Mucosa of stomach (tissue), 1 donor: Measurements from ENCODE around the gene MMP11.

Source experiments
- H3K27me3 ChIP-seq: one replicate; pipeline ENCODE4 v1.7.0; 2013; ENCODE audit warnings: mild to moderate bottlenecking, low read length; ENCODE audit not compliant: control insufficient read depth, insufficient read depth
- H3K36me3 ChIP-seq: one replicate; pipeline ENCODE4 v1.7.0; 2013; ENCODE audit warnings: low read length; ENCODE audit not compliant: control insufficient read depth, insufficient read depth
- H3K4me1 ChIP-seq: one replicate; pipeline ENCODE4 v1.7.0; 2013; ENCODE audit warnings: mild to moderate bottlenecking, low read length; ENCODE audit not compliant: control insufficient read depth, insufficient read depth
- H3K4me3 ChIP-seq: one replicate; pipeline ENCODE4 v1.7.0; 2013; ENCODE audit warnings: low read length
- H3K9ac ChIP-seq: one replicate; pipeline ENCODE4 v1.7.0; 2013; ENCODE audit warnings: mild to moderate bottlenecking, low read length, moderate library complexity
- H3K9me3 ChIP-seq: one replicate; pipeline ENCODE4 v1.7.0; 2013; ENCODE audit warnings: mild to moderate bottlenecking, low read length, moderate library complexity; ENCODE audit not compliant: control insufficient read depth
- donor health status: Pancreatic carcinoma.

Gene MMP11

GRCh38 chr22:23820748-23821211 is 48.1 kb downstream of the MMP11 start:
- Histone ChIP-seq H3K4me1 (peaks cover 3% of the 10 kb centered on the region), H3K9ac (no peak overlapping the region), H3K36me3 (peaks cover 37% of the 10 kb centered on the region), H3K4me3 (no peak overlapping the region), H3K9me3 (no peaks in the 10 kb centered on the region), H3K27me3 (no peaks in the 10 kb centered on the region)

GRCh38 chr22:23822101-23822671 is 49.5 kb downstream of the MMP11 start:
- Histone ChIP-seq H3K36me3 (peaks cover 35% of the 10 kb centered on the region), H3K9ac (no peak overlapping the region), H3K4me1 (peaks cover 3% of the 10 kb centered on the region), H3K4me3 (no peak overlapping the region), H3K9me3 (no peaks in the 10 kb centered on the region), H3K27me3 (no peaks in the 10 kb centered on the region)

GRCh38 chr22:23823331-23823791 is 50.7 kb downstream of the MMP11 start:
- Histone ChIP-seq H3K36me3 (peaks cover 32% of the 10 kb centered on the region), H3K4me1 (peaks cover 3% of the 10 kb centered on the region), H3K9me3 (no peaks in the 10 kb centered on the region), H3K27me3 (no peaks in the 10 kb centered on the region), H3K9ac (no peak overlapping the region), H3K4me3 (no peak overlapping the region)

GRCh38 chr22:23824476-23825245 is 52.0 kb downstream of the MMP11 start:
- no peak overlapping the region for H3K4me3 ChIP-seq
- no peaks in the 10 kb centered on the region for H3K27me3 ChIP-seq
- H3K9ac ChIP-seq, result no peak overlapping the region
- H3K36me3 ChIP-seq, result peaks cover 32% of the 10 kb centered on the region
- H3K4me1 ChIP-seq, result peaks cover 3% of the 10 kb centered on the region
- no peaks in the 10 kb centered on the region for H3K9me3 ChIP-seq

GRCh38 chr22:23825246-23825905 is 52.7 kb downstream of the MMP11 start:
- Histone ChIP-seq H3K4me1 (peaks cover 3% of the 10 kb centered on the region), H3K27me3 (no peaks in the 10 kb centered on the region), H3K36me3 (peaks cover 32% of the 10 kb centered on the region), H3K9me3 (no peaks in the 10 kb centered on the region), H3K4me3 (no peak overlapping the region), H3K9ac (no peak overlapping the region)

- peaks cover 32% of the 10 kb centered on the region for H3K36me3 ChIP-seq
- H3K4me3 ChIP-seq, result no peak overlapping the region
- H3K9ac ChIP-seq, result no peak overlapping the region
- no peaks in the 10 kb centered on the region for H3K9me3 ChIP-seq
- H3K27me3 ChIP-seq, result no peaks in the 10 kb centered on the region
- H3K4me1 ChIP-seq, result no peaks in the 10 kb centered on the region
These were observed 54.1 kb downstream of the MMP11 start for GRCh38 chr22:23826510-23827350.

- Histone ChIP-seq H3K27me3 (no peaks in the 10 kb centered on the region), H3K4me1 (no peaks in the 10 kb centered on the region), H3K36me3 (peaks cover 32% of the 10 kb centered on the region), H3K9me3 (no peaks in the 10 kb centered on the region), H3K9ac (no peak overlapping the region), H3K4me3 (no peak overlapping the region)
These were observed 54.8 kb downstream of the MMP11 start for GRCh38 chr22:23827351-23827995.

- H3K36me3 ChIP-seq, result peaks cover 25% of the 10 kb centered on the region
- no peak overlapping the region for H3K4me3 ChIP-seq
- no peaks in the 10 kb centered on the region for H3K4me1 ChIP-seq
- H3K9ac ChIP-seq, result no peak overlapping the region
- no peaks in the 10 kb centered on the region for H3K9me3 ChIP-seq
- no peaks in the 10 kb centered on the region for H3K27me3 ChIP-seq
These were observed 56.4 kb downstream of the MMP11 start for GRCh38 chr22:23828800-23829680.

- no peaks in the 10 kb centered on the region for H3K27me3 ChIP-seq
- no peak overlapping the region for H3K9ac ChIP-seq
- H3K4me3 ChIP-seq, result no peak overlapping the region
- no peaks in the 10 kb centered on the region for H3K4me1 ChIP-seq
- peaks cover 19% of the 10 kb centered on the region for H3K36me3 ChIP-seq
- no peaks in the 10 kb centered on the region for H3K9me3 ChIP-seq
These were observed 57.3 kb downstream of the MMP11 start for GRCh38 chr22:23829845-23830372.

GRCh38 chr22:23831261-23831660 is 58.6 kb downstream of the MMP11 start:
- peaks cover 4% of the 10 kb centered on the region for H3K4me1 ChIP-seq
- peaks cover 10% of the 10 kb centered on the region for H3K36me3 ChIP-seq
- H3K27me3 ChIP-seq, result no peaks in the 10 kb centered on the region
- no peak overlapping the region for H3K9ac ChIP-seq
- H3K4me3 ChIP-seq, result no peak overlapping the region
- H3K9me3 ChIP-seq, result no peaks in the 10 kb centered on the region
